HEK293 (cell line): ENCODE measurements around the gene FLYWCH1.
A peak's percentile ranks its signal among the peaks of the same experiment; 100 is the strongest.

ENCODE experiments used
- CTCF ChIA-PET: fragments of 350-600 bp; formaldehyde crosslinking; extraction: SDS; loops from one replicate; lab custom pipeline; 2021; ENCODE audit warnings: antibody characterized with exemption; lab: Yijun Ruan, JAX
- POLR2A ChIA-PET: fragments of 300-600 bp; formaldehyde crosslinking; extraction: SDS; loops from one replicate; lab custom pipeline; 2020; ENCODE audit warnings: antibody characterized with exemption, inconsistent platforms; lab: Yijun Ruan, JAX
- H3K27ac ChIP-seq: fragments of 200-500 bp; sonication (Bioruptor generic); 2 replicates; pipeline ENCODE4 v1.5.1; 2014; ENCODE audit warnings: low read depth, low read length, control low read depth, inconsistent platforms; ENCODE audit errors: extremely low read depth
- H3K36me3 ChIP-seq, 2 experiments: fragments of 200-500 bp in 1 of 2; sonication (Bioruptor generic) in 1 of 2; 1 replicate in 1 of 2; 2 replicates in 1 of 2; pipeline ENCODE4 v1.5.1; 2014 to 2017; ENCODE audit warnings: inconsistent platforms in 2 of 2, low read length in 2 of 2; ENCODE audit not compliant: control insufficient read depth in 2 of 2, insufficient read depth in 1 of 2
- H3K4me1 ChIP-seq: fragments of 200-500 bp; sonication (Bioruptor generic); 2 replicates; pipeline ENCODE4 v1.5.1; 2014; ENCODE audit warnings: mild to moderate bottlenecking, low read length, inconsistent platforms; ENCODE audit not compliant: control insufficient read depth, insufficient read depth
- H3K4me3 ChIP-seq: 2 replicates; pipeline ENCODE4 v1.5.1; 2011; ENCODE audit warnings: low read depth, mild to moderate bottlenecking, control low read depth, low read length, moderate library complexity
- H3K9me3 ChIP-seq: fragments of 200-500 bp; sonication (Bioruptor generic); 2 replicates; pipeline ENCODE4 v1.5.1; 2014; ENCODE audit warnings: low read depth, low read length, inconsistent platforms; ENCODE audit not compliant: control insufficient read depth, insufficient read depth
- GLIS2 ChIP-seq: fragments of 450-650 bp; formaldehyde crosslinking; IDR thresholded peaks from 2 replicates; pipeline ENCODE4 v1.5.1; 2016; ENCODE audit warnings: missing biosample characterization, missing genetic modification characterization
- IKZF3 ChIP-seq: fragments of 450-650 bp; IDR thresholded peaks from 2 replicates; pipeline ENCODE4 v1.5.0; 2018; ENCODE audit warnings: missing biosample characterization, mild to moderate bottlenecking, missing genetic modification characterization, moderate library complexity
- KLF9 ChIP-seq: fragments of 450-650 bp; formaldehyde crosslinking; IDR thresholded peaks from 2 replicates; pipeline ENCODE4 v1.5.1; 2016; ENCODE audit warnings: missing biosample characterization, missing genetic modification characterization, low read depth
- OSR2 ChIP-seq: fragments of 450-650 bp; formaldehyde crosslinking; IDR thresholded peaks from 2 replicates; pipeline ENCODE4 v1.5.1; 2016; ENCODE audit warnings: missing biosample characterization, missing genetic modification characterization
- OVOL3 ChIP-seq: fragments of 450-650 bp; formaldehyde crosslinking; IDR thresholded peaks from 2 replicates; pipeline ENCODE4 v1.5.1; 2016; ENCODE audit warnings: missing biosample characterization, missing genetic modification characterization
- REST ChIP-seq: fragments of 450-650 bp; formaldehyde crosslinking; IDR thresholded peaks from 2 replicates; pipeline ENCODE4 v1.5.1; 2016; ENCODE audit warnings: missing biosample characterization, missing genetic modification characterization
- ZBTB17 ChIP-seq: fragments of 450-650 bp; formaldehyde crosslinking; IDR thresholded peaks from 2 replicates; pipeline ENCODE4 v1.5.1; 2016; ENCODE audit warnings: missing biosample characterization, missing genetic modification characterization
- ZBTB6 ChIP-seq: fragments of 450-650 bp; formaldehyde crosslinking; IDR thresholded peaks from 2 replicates; pipeline ENCODE4 v1.5.1; 2017; ENCODE audit warnings: missing biosample characterization, missing genetic modification characterization
- ZEB2 ChIP-seq: fragments of 450-650 bp; formaldehyde crosslinking; IDR thresholded peaks from 2 replicates; pipeline ENCODE4 v1.5.1; 2016; ENCODE audit warnings: missing biosample characterization, missing genetic modification characterization
- ZFHX2 ChIP-seq: fragments of 450-650 bp; formaldehyde crosslinking; conservative IDR thresholded peaks from 2 replicates; pipeline ENCODE4 v1.5.1; 2016; ENCODE audit warnings: missing biosample characterization, missing genetic modification characterization
- ZFP3 ChIP-seq: fragments of 450-650 bp; formaldehyde crosslinking; IDR thresholded peaks from 2 replicates; pipeline ENCODE4 v1.5.1; 2016; ENCODE audit warnings: low read depth, missing biosample characterization, missing genetic modification characterization
- ZIC2 ChIP-seq: fragments of 450-650 bp; formaldehyde crosslinking; IDR thresholded peaks from 2 replicates; pipeline ENCODE4 v1.5.1; 2016; ENCODE audit warnings: missing biosample characterization, missing genetic modification characterization
- ZNF24 ChIP-seq: fragments of 450-650 bp; formaldehyde crosslinking; IDR thresholded peaks from 2 replicates; pipeline ENCODE4 v1.5.1; 2016; ENCODE audit warnings: missing biosample characterization, missing genetic modification characterization
- ZNF311 ChIP-seq: fragments of 450-650 bp; formaldehyde crosslinking; IDR thresholded peaks from 2 replicates; pipeline ENCODE4 v1.5.1; 2017; ENCODE audit warnings: missing biosample characterization, missing genetic modification characterization, borderline replicate concordance
- ZNF366 ChIP-seq: fragments of 450-650 bp; formaldehyde crosslinking; conservative IDR thresholded peaks from 2 replicates; pipeline ENCODE4 v1.5.1; 2016; ENCODE audit warnings: missing biosample characterization, missing genetic modification characterization
- ZNF549 ChIP-seq: fragments of 450-650 bp; IDR thresholded peaks from 2 replicates; pipeline ENCODE4 v1.5.1; 2018; ENCODE audit warnings: missing biosample characterization, missing genetic modification characterization, mild to moderate bottlenecking, inconsistent platforms, moderate library complexity
- ZNF561 ChIP-seq: fragments of 450-650 bp; IDR thresholded peaks from 2 replicates; pipeline ENCODE4 v1.5.1; 2018; ENCODE audit warnings: missing biosample characterization, missing genetic modification characterization, borderline replicate concordance
- ZNF600 ChIP-seq: fragments of 450-650 bp; formaldehyde crosslinking; IDR thresholded peaks from 2 replicates; pipeline ENCODE4 v1.5.1; 2016; ENCODE audit warnings: missing biosample characterization, missing genetic modification characterization
- ZNF629 ChIP-seq: fragments of 450-650 bp; formaldehyde crosslinking; IDR thresholded peaks from 2 replicates; pipeline ENCODE4 v1.5.1; 2017; ENCODE audit warnings: missing biosample characterization, missing genetic modification characterization
- ZNF660 ChIP-seq: fragments of 450-650 bp; IDR thresholded peaks from 2 replicates; pipeline ENCODE4 v1.5.1; 2018; ENCODE audit warnings: missing biosample characterization, mild to moderate bottlenecking, missing genetic modification characterization
- ZNF707 ChIP-seq: fragments of 450-650 bp; formaldehyde crosslinking; IDR thresholded peaks from 2 replicates; pipeline ENCODE4 v1.5.1; 2016; ENCODE audit warnings: missing biosample characterization, missing genetic modification characterization
- ZSCAN30 ChIP-seq: fragments of 450-650 bp; IDR thresholded peaks from 2 replicates; pipeline ENCODE4 v1.5.1; 2018; ENCODE audit warnings: missing biosample characterization, mild to moderate bottlenecking, missing genetic modification characterization, moderate library complexity
- ZSCAN5A ChIP-seq: fragments of 450-650 bp; formaldehyde crosslinking; IDR thresholded peaks from 2 replicates; pipeline ENCODE4 v1.5.1; 2016; ENCODE audit warnings: missing biosample characterization, missing genetic modification characterization
- TF ChIP-seq, protein P1 (sequence below): fragments of 450-650 bp; formaldehyde crosslinking; IDR thresholded peaks from 2 replicates; pipeline ENCODE4 v1.5.1; 2016; ENCODE audit warnings: missing biosample characterization, missing genetic modification characterization
- TF ChIP-seq, protein P2 (sequence below): fragments of 450-650 bp; formaldehyde crosslinking; IDR thresholded peaks from 2 replicates; pipeline ENCODE4 v1.5.1; 2016; ENCODE audit warnings: missing biosample characterization, missing genetic modification characterization

Gene FLYWCH1

GRCh38 chr16:2971985-2972784 lies 60.5 kb downstream of the FLYWCH1 start (continued):
- TF ChIP-seq, protein P1, sequence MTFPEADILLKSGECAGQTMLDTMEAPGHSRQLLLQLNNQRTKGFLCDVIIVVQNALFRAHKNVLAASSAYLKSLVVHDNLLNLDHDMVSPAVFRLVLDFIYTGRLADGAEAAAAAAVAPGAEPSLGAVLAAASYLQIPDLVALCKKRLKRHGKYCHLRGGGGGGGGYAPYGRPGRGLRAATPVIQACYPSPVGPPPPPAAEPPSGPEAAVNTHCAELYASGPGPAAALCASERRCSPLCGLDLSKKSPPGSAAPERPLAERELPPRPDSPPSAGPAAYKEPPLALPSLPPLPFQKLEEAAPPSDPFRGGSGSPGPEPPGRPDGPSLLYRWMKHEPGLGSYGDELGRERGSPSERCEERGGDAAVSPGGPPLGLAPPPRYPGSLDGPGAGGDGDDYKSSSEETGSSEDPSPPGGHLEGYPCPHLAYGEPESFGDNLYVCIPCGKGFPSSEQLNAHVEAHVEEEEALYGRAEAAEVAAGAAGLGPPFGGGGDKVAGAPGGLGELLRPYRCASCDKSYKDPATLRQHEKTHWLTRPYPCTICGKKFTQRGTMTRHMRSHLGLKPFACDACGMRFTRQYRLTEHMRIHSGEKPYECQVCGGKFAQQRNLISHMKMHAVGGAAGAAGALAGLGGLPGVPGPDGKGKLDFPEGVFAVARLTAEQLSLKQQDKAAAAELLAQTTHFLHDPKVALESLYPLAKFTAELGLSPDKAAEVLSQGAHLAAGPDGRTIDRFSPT: peak; percentile 79
- TF ChIP-seq ZSCAN30 (tag by site-specific recombination) (0 out of 2 replicates have a peak, but pooled peaks have one; percentile 21), ZEB2 (tag by site-specific recombination) (no peak), ZNF561 (tag by site-specific recombination) (peak; percentile 68; the same call in 1 of the 2 replicates), KLF9 (peak; percentile 66), ZFHX2 (tag by site-specific recombination) (peak; percentile 41; the same call in 1 of the 2 replicates), ZNF660 (tag by site-specific recombination) (0 out of 2 replicates have a peak, but pooled peaks have one; percentile 23), ZNF366 (tag by site-specific recombination) (peak; percentile 33; the same call in 1 of the 2 replicates), ZSCAN5A (tag by site-specific recombination) (no peak), ZNF629 (peak; percentile 20; the same call in 1 of the 2 replicates), ZFP3 (no peak)

DNA sequence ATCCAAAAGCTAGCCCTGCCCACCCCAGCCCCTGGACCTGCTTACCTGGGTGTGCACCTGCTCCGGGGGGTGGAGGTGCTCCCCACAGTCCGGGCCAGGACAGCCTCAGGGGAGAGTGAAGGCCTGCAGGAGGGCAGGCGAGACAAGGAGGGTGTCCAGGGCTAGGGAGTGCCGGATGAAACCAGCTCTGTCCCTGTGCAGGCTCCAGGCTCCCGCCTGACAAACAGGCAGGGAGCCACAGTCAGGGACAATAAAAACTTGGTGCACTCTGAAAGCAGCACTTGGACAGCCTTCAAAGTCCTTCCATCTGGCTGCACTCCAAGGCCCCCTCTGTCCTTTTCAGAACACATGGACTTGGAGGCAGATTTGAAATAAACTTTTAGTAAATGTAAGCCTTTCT lies 61.4 kb downstream of the FLYWCH1 start:
- Histone ChIP-seq H3K4me3 (no peak overlapping the region), H3K9me3 (no peaks in the 10 kb centered on the region), H3K36me3 (peaks cover 0 to 73% of the 10 kb centered on the region in 2 experiments; a peak in 1 of 3 replicates), H3K4me1 (peaks cover 9% of the 10 kb centered on the region), H3K27ac (peak overlapping the region; percentile 45; the same call in 1 of the 2 replicates)
- ChIA-PET POLR2A (interaction anchor here (0.6 to 2.5 kb wide), 7 partner anchors 8 to 90 kb away, joined by 3 to 17 read pairs (median 4); partner anchors contain the start of genes FLYWCH2, HCFC1R1 and TNFRSF12A), CTCF (no interaction called here)
- peak; percentile 65; the same call in 1 of the 2 replicates for TF ChIP-seq IKZF3 (tag by site-specific recombination)
- peak; percentile 52; the same call in 1 of the 2 replicates for TF ChIP-seq ZBTB17 (tag by site-specific recombination)
- TF ChIP-seq ZNF24 (tag by site-specific recombination): no peak
- TF ChIP-seq ZEB2 (tag by site-specific recombination): peak; percentile 41; the same call in 1 of the 2 replicates
- no peak for TF ChIP-seq ZNF549
- no peak for TF ChIP-seq OVOL3 (tag by site-specific recombination)
- TF ChIP-seq REST (tag by site-specific recombination): peak; percentile 38; the same call in 1 of the 2 replicates
- TF ChIP-seq ZNF600 (tag by site-specific recombination): peak; percentile 76
- no peak for TF ChIP-seq ZNF311 (tag by site-specific recombination)
- TF ChIP-seq ZSCAN30 (tag by site-specific recombination): peak; percentile 95
- TF ChIP-seq, protein P2, sequence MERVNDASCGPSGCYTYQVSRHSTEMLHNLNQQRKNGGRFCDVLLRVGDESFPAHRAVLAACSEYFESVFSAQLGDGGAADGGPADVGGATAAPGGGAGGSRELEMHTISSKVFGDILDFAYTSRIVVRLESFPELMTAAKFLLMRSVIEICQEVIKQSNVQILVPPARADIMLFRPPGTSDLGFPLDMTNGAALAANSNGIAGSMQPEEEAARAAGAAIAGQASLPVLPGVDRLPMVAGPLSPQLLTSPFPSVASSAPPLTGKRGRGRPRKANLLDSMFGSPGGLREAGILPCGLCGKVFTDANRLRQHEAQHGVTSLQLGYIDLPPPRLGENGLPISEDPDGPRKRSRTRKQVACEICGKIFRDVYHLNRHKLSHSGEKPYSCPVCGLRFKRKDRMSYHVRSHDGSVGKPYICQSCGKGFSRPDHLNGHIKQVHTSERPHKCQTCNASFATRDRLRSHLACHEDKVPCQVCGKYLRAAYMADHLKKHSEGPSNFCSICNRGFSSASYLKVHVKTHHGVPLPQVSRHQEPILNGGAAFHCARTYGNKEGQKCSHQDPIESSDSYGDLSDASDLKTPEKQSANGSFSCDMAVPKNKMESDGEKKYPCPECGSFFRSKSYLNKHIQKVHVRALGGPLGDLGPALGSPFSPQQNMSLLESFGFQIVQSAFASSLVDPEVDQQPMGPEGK (tag by site-specific recombination): peak; percentile 39
- peak; percentile 36 for TF ChIP-seq OSR2
- TF ChIP-seq ZBTB6 (tag by site-specific recombination): 0 out of 2 replicates have a peak, but pooled peaks have one; percentile 30
- peak; percentile 79 for TF ChIP-seq ZIC2
- 0 out of 2 replicates have a peak, but pooled peaks have one; percentile 26 for TF ChIP-seq GLIS2
- TF ChIP-seq ZNF707 (tag by site-specific recombination): no peak
